ENCODE measurements around the gene OGDHL. TPM values are rescaled to one million over a fixed set of nuclear protein-coding genes. Genes with fewer than 3 reads are reported as not detected.

OGDHL gene
- total and polyA plus RNA-seq, 2 of the 13 experiments (the other 11 are each of a cell fraction or from before 2014, with no cell fraction given) = 3.0 to 9.8 TPM

DNA sequence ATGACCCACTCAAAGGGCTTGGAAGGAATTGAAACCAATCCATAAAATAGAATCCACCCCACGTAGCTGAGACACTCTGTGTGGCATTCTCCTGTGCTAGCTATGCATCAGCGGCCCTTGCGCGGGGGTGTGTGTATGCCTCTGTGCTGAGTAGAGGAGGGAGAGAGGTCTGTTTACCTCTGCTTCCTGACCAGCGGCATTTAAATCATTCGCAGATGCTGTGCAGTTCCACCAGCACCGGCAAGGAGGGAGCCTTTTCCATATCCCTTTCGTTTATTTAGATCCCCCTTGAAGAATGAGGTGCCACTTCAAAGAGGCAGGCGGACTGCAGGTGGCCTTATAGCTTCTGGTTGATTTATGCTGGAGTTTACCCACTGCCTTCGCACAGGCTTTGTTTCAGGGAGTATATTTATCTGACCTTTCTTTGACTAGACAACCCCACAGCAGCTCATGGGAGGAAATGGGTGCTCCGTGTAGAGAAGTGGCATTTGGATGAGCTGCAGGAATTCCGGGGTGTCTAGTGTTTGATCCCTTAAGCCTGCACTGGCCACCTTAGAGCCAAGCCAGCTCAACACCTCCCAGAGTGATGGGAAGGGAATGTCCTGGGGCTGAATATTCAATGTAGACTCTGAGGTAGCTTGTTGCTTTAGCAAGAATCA is 71.3 kb downstream of the OGDHL start:
- Histone ChIP-seq H2AFZ (ENCODE audit: low read length) (no peak overlapping the region), H3K9ac (ENCODE audit: insufficient read depth, low read depth, low read length) (no peak overlapping the region), H3K9me3 (ENCODE audit: low read length) (no peaks in the 10 kb centered on the region), H4K20me1 (ENCODE audit: insufficient read depth, low read length) (no peaks in the 10 kb centered on the region), H3K27ac (ENCODE audit: extremely low read length, insufficient read depth, low read length) (no peak overlapping the region), H3K4me3 (replicated peaks in 1 of 3; ENCODE audit: insufficient read depth in 1 of 3, low read depth in 2 of 3, low read length in 3 of 3) (no peak overlapping the region), H3K27me3 (ENCODE audit: control insufficient read depth in 1 of 2, insufficient read depth in 2 of 2, low read length in 2 of 2) (peaks cover 9 to 64% of the 10 kb centered on the region in 2 experiments; a peak in 4 of 5 replicates), H3K4me1 (ENCODE audit: insufficient read depth, low read length) (no peaks in the 10 kb centered on the region), H3K4me2 (ENCODE audit: low read depth, low read length) (no peak overlapping the region), H3K36me3 (replicated peaks in 1 of 2; ENCODE audit: control insufficient read depth in 1 of 2, insufficient read depth in 2 of 2, low read length in 2 of 2) (no peaks in the 10 kb centered on the region), H3K79me2 (ENCODE audit: insufficient read depth, low read length) (no peaks in the 10 kb centered on the region)
- no peak for TF ChIP-seq ZEB1 (IDR thresholded peaks at IDR 0.05; ENCODE audit: insufficient replicate concordance, low read depth)
- TF ChIP-seq FOXK2 (IDR thresholded peaks at IDR 0.05) = no peak
- TF ChIP-seq, protein P1, sequence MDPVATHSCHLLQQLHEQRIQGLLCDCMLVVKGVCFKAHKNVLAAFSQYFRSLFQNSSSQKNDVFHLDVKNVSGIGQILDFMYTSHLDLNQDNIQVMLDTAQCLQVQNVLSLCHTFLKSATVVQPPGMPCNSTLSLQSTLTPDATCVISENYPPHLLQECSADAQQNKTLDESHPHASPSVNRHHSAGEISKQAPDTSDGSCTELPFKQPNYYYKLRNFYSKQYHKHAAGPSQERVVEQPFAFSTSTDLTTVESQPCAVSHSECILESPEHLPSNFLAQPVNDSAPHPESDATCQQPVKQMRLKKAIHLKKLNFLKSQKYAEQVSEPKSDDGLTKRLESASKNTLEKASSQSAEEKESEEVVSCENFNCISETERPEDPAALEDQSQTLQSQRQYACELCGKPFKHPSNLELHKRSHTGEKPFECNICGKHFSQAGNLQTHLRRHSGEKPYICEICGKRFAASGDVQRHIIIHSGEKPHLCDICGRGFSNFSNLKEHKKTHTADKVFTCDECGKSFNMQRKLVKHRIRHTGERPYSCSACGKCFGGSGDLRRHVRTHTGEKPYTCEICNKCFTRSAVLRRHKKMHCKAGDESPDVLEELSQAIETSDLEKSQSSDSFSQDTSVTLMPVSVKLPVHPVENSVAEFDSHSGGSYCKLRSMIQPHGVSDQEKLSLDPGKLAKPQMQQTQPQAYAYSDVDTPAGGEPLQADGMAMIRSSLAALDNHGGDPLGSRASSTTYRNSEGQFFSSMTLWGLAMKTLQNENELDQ (CRISPR knock-in tag; IDR thresholded peaks at IDR 0.05; ENCODE audit: borderline replicate concordance) = no peak
- TF ChIP-seq SP5 (CRISPR knock-in tag; IDR thresholded peaks at IDR 0.05; ENCODE audit: borderline replicate concordance, low read depth) = no peak
- TF ChIP-seq, protein P2, sequence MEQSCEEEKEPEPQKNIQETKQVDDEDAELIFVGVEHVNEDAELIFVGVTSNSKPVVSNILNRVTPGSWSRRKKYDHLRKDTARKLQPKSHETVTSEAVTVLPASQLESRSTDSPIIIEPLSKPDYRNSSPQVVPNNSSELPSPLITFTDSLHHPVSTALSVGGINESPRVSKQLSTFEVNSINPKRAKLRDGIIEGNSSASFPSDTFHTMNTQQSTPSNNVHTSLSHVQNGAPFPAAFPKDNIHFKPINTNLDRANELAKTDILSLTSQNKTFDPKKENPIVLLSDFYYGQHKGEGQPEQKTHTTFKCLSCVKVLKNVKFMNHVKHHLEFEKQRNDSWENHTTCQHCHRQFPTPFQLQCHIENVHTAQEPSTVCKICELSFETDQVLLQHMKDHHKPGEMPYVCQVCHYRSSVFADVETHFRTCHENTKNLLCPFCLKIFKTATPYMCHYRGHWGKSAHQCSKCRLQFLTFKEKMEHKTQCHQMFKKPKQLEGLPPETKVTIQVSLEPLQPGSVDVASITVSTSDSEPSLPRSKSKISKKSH (CRISPR knock-in tag; IDR thresholded peaks at IDR 0.05; ENCODE audit: borderline replicate concordance) = no peak
- TF ChIP-seq SP4 (CRISPR knock-in tag; IDR thresholded peaks at IDR 0.05) = no peak
- no peak for TF ChIP-seq GLI4 (CRISPR knock-in tag; IDR thresholded peaks at IDR 0.05; ENCODE audit: borderline replicate concordance)
- no peak for TF ChIP-seq FOXO1 (CRISPR knock-in tag; IDR thresholded peaks at IDR 0.05)
- no peak for TF ChIP-seq FOXA3 (CRISPR knock-in tag; IDR thresholded peaks at IDR 0.05)
- TF ChIP-seq MXI1 (IDR thresholded peaks at IDR 0.05; ENCODE audit: borderline replicate concordance, low read depth, low read length) = no peak
- no peak for ATAC-seq
- in situ Hi-C loops (cut with HindIII; ENCODE audit: extremely low pct_ligation_motif_present, low pct_unique_long_range_greater_than_20kb) (no loop called here), intact Hi-C loops (cut with micrococcal nuclease; ENCODE audit: unreplicated experiment) (no loop called here)
- ChIA-PET CTCF (ENCODE audit: low intra/inter-chr PET ratio, low total read pairs) (no interaction called here), POLR2A (no interaction called here)
- 19% methylated on average over 11 of the region's 12 CpGs for WGBS (ENCODE audit: low lambda C conversion rate)
- BruUV-seq (replicated peaks) = no TSS peak
- no peak for DNase-seq (ENCODE audit: low spot score)
- no peak for FAIRE-seq
